Uterus (tissue), 2 donors: Measurements from ENCODE around the gene AGPAT4.

Experiments
- CTCF ChIP-seq, 4 experiments: fragments of 200-600 bp in 2 of 4; fragments of 450-650 bp in 2 of 4; sonication (generic) in 2 of 4; IDR thresholded peaks; one replicate each; pipeline ENCODE4 v1.5.1; 2016 to 2019; ENCODE audit warnings: antibody characterized with exemption in 4 of 4, mild to moderate bottlenecking in 2 of 4, moderate library complexity in 1 of 4
- POLR2A ChIP-seq, 2 donors: fragments of 450-650 bp; IDR thresholded peaks; one replicate each; pipeline ENCODE4 v1.6.1; 2016; ENCODE audit warnings: antibody characterized with exemption in 2 of 2, mild to moderate bottlenecking in 1 of 2, moderate library complexity in 1 of 2

- TF ChIP-seq CTCF (IDR thresholded peaks at IDR 0.05) = no peak
- TF ChIP-seq POLR2A (IDR thresholded peaks at IDR 0.05) = no peak
These were observed 185.1 kb downstream of the AGPAT4 start for GRCh38 chr6:161088676-161089328.
